Panc1 (cell line): ENCODE measurements around the gene ADD2.

Experiments used
- POLR2AphosphoS5 ChIP-seq: IDR thresholded peaks from 2 replicates; pipeline ENCODE4 v1.6.1; 2012; ENCODE audit warnings: mild to moderate bottlenecking, low read depth, low read length, moderate library complexity
- TCF7L2 ChIP-seq: IDR thresholded peaks from 2 replicates; pipeline ENCODE4 v1.6.1; 2011; ENCODE audit warnings: mild to moderate bottlenecking, low read depth, low read length, inconsistent platforms
- TF ChIP-seq, protein P1 (sequence below): fragments of 450-650 bp; IDR thresholded peaks from 2 replicates; pipeline ENCODE4 v1.5.1; 2017; ENCODE audit warnings: mild to moderate bottlenecking

DNA sequence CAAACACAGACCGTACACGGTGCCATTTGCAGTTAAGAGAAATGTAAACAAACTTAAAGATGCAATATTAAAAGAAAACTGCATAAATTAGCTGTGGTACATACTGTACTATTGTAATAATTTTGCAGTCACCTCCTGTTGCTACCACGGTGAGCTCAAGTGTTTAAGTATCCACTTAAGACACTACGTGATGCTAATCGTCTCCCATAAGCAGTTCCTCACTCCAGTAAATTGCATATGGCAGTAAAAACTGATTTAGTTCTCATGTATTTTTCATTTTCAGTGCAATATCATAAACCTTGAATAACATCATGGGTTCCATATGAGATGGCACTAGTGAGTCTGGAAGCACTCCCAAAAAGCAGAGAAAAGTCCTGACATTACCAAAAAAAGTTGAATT lies 38.0 kb upstream of the ADD2 start:
- TF ChIP-seq, protein P1, sequence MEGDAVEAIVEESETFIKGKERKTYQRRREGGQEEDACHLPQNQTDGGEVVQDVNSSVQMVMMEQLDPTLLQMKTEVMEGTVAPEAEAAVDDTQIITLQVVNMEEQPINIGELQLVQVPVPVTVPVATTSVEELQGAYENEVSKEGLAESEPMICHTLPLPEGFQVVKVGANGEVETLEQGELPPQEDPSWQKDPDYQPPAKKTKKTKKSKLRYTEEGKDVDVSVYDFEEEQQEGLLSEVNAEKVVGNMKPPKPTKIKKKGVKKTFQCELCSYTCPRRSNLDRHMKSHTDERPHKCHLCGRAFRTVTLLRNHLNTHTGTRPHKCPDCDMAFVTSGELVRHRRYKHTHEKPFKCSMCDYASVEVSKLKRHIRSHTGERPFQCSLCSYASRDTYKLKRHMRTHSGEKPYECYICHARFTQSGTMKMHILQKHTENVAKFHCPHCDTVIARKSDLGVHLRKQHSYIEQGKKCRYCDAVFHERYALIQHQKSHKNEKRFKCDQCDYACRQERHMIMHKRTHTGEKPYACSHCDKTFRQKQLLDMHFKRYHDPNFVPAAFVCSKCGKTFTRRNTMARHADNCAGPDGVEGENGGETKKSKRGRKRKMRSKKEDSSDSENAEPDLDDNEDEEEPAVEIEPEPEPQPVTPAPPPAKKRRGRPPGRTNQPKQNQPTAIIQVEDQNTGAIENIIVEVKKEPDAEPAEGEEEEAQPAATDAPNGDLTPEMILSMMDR: no peak
- TF ChIP-seq POLR2AphosphoS5 (no peak), TCF7L2 (no peak)
